H1 (cell line): ENCODE results near the gene ADAM19. TPM values are rescaled to one million over a fixed set of nuclear protein-coding genes. Genes with fewer than 3 reads are reported as not detected.

Source experiments
- CTCF ChIA-PET: fragments of 300-600 bp; sonication (Branson Sonifier 250); formaldehyde crosslinking; loops from one replicate; lab custom pipeline; 2021; ENCODE audit not compliant: partially characterized antibody; lab: Charles Lee
- POLR2A ChIA-PET: fragments of 300-600 bp; sonication (Branson Sonifier 250); formaldehyde crosslinking; loops from one replicate; lab custom pipeline; 2021; ENCODE audit warnings: inconsistent platforms; ENCODE audit not compliant: partially characterized antibody; lab: Charles Lee
- DNase-seq, 2 experiments: peaks; one replicate each; pipeline versions ENCODE4 v3.0.0 to v3.0.0-alpha.2; 2010 to 2022; ENCODE audit warnings: low spot score in 2 of 2, low read depth in 1 of 2, mixed read lengths in 1 of 2
- FAIRE-seq: peaks from 2 replicates; lab custom pipeline; 2011; peaks lifted over from hg19 to GRCh38; lab: Jason Lieb, UNC
- H2AFZ ChIP-seq: 2 replicates; pipeline ENCODE4 v1.8.1; 2012; ENCODE audit warnings: low read length, inconsistent platforms
- H2AK5ac ChIP-seq: 2 replicates; pipeline ENCODE4 v1.6.1; 2013; ENCODE audit warnings: low read depth, low read length
- H2BK120ac ChIP-seq: replicated peaks from 2 replicates; pipeline ENCODE3; 2013; ENCODE audit warnings: low read depth, low read length, inconsistent platforms
- H2BK12ac ChIP-seq: 2 replicates; pipeline ENCODE4 v1.6.1; 2013; ENCODE audit warnings: low read depth, low read length
- H2BK15ac ChIP-seq: 2 replicates; pipeline ENCODE4 v1.6.1; 2013; ENCODE audit warnings: low read length
- H2BK20ac ChIP-seq: 2 replicates; pipeline ENCODE4 v1.6.1; 2013; ENCODE audit warnings: low read length
- H2BK5ac ChIP-seq: 2 replicates; pipeline ENCODE4 v1.6.1; 2013; ENCODE audit warnings: low read depth, low read length
- H3K14ac ChIP-seq: 2 replicates; pipeline ENCODE4 v1.6.1; 2013; ENCODE audit warnings: inconsistent platforms; ENCODE audit not compliant: insufficient read length
- H3K18ac ChIP-seq: 2 replicates; pipeline ENCODE4 v1.6.1; 2013; ENCODE audit warnings: low read length; ENCODE audit errors: extremely low read depth
- H3K23ac ChIP-seq: 2 replicates; pipeline ENCODE4 v1.6.1; 2013; ENCODE audit warnings: inconsistent platforms; ENCODE audit not compliant: insufficient read length
- H3K23me2 ChIP-seq: 2 replicates; pipeline ENCODE4 v1.6.1; 2013; ENCODE audit warnings: low read depth, low read length
- H3K27ac ChIP-seq: 2 replicates; pipeline ENCODE4 v1.6.1; 2011; ENCODE audit warnings: low read depth, low read length, inconsistent platforms
- H3K27me3 ChIP-seq, 4 experiments: replicated peaks in 1 of 4; 1 replicate in 1 of 4; 2 replicates in 3 of 4; pipeline versions ENCODE4 v1.6.1 to v1.8.1; 2011 to 2013; ENCODE audit warnings: low read length in 3 of 4, mild to moderate bottlenecking in 3 of 4, inconsistent platforms in 2 of 4, mixed read lengths in 2 of 4, moderate library complexity in 1 of 4; ENCODE audit not compliant: control insufficient read depth in 3 of 4, insufficient read depth in 3 of 4; ENCODE audit errors: extremely low read depth in 1 of 4
- H3K36me3 ChIP-seq, 4 experiments: 2 replicates each; pipeline versions ENCODE4 v1.6.1 to v1.8.1; 2011 to 2013; ENCODE audit warnings: mild to moderate bottlenecking in 4 of 4, low read length in 3 of 4, moderate library complexity in 2 of 4, control low read depth in 1 of 4, inconsistent platforms in 1 of 4; ENCODE audit not compliant: insufficient read depth in 4 of 4, control insufficient read depth in 2 of 4
- H3K4ac ChIP-seq: replicated peaks from 2 replicates; pipeline ENCODE3; 2013; ENCODE audit warnings: low read length, low read depth, mixed read lengths, inconsistent platforms; ENCODE audit not compliant: insufficient read length
- H3K4me1 ChIP-seq, 4 experiments: replicated peaks in 1 of 4; 1 replicate in 1 of 4; 2 replicates in 3 of 4; pipeline versions ENCODE4 v1.6.1 to v1.8.1; 2011 to 2013; ENCODE audit warnings: low read length in 3 of 4, inconsistent platforms in 2 of 4, mixed read lengths in 1 of 4; ENCODE audit not compliant: insufficient read depth in 4 of 4, control insufficient read depth in 3 of 4
- H3K4me2 ChIP-seq, 2 experiments: 2 replicates each; pipeline versions ENCODE4 v1.6.1 to v1.8.1; 2011 to 2013; ENCODE audit warnings: low read depth in 2 of 2, low read length in 2 of 2, control low read depth in 1 of 2, inconsistent platforms in 1 of 2, mild to moderate bottlenecking in 1 of 2; ENCODE audit not compliant: insufficient read depth in 1 of 2
- H3K4me3 ChIP-seq, 4 experiments: fragments of 200-600, 300-600 bp in 1 of 4; sonication (generic), shearing (Covaris generic), sonication (Bioruptor Twin) in 1 of 4; 2 replicates each; pipeline versions ENCODE4 v1.5.1 to v1.8.1; 2011 to 2016; ENCODE audit warnings: low read length in 4 of 4, low read depth in 3 of 4, control low read depth in 2 of 4, inconsistent platforms in 2 of 4, mild to moderate bottlenecking in 2 of 4, mixed read lengths in 1 of 4, moderate library complexity in 1 of 4; ENCODE audit not compliant: insufficient read depth in 2 of 4; ENCODE audit errors: extremely low read depth in 1 of 4
- H3K56ac ChIP-seq: replicated peaks from 2 replicates; pipeline ENCODE3; 2013; ENCODE audit warnings: low read depth, mild to moderate bottlenecking, mixed read lengths, low read length, inconsistent platforms; ENCODE audit not compliant: insufficient read length
- H3K79me1 ChIP-seq: 2 replicates; pipeline ENCODE4 v1.6.1; 2013; ENCODE audit warnings: low read depth, low read length, control low read depth
- H3K79me2 ChIP-seq, 2 experiments: 2 replicates each; pipeline versions ENCODE4 v1.6.1 to v1.8.1; 2012 to 2013; ENCODE audit warnings: low read length in 2 of 2, mild to moderate bottlenecking in 2 of 2, inconsistent platforms in 1 of 2; ENCODE audit not compliant: insufficient read depth in 2 of 2, control insufficient read depth in 1 of 2
- H3K9ac ChIP-seq, 4 experiments: replicated peaks in 1 of 4; 1 replicate in 1 of 4; 2 replicates in 3 of 4; pipeline versions ENCODE4 v1.6.1 to v1.8.1; 2011 to 2013; ENCODE audit warnings: low read depth in 3 of 4, low read length in 3 of 4, control low read depth in 2 of 4, mild to moderate bottlenecking in 2 of 4, moderate library complexity in 2 of 4, inconsistent platforms in 1 of 4; ENCODE audit errors: extremely low read depth in 1 of 4
- H3K9me3 ChIP-seq, 2 experiments: 2 replicates each; pipeline versions ENCODE4 v1.6.1 to v1.8.1; 2012 to 2013; ENCODE audit warnings: mild to moderate bottlenecking in 2 of 2, moderate library complexity in 2 of 2, control low read depth in 1 of 2, inconsistent platforms in 1 of 2, low read depth in 1 of 2, low read length in 1 of 2, mixed read lengths in 1 of 2; ENCODE audit not compliant: insufficient read depth in 2 of 2
- H4K20me1 ChIP-seq, 2 experiments: replicated peaks in 1 of 2; 2 replicates each; pipeline versions ENCODE3 to v1.8.1; 2011 to 2013; ENCODE audit warnings: inconsistent platforms in 2 of 2, low read length in 2 of 2, mild to moderate bottlenecking in 1 of 2; ENCODE audit not compliant: insufficient read depth in 2 of 2, control insufficient read depth in 1 of 2
- H4K5ac ChIP-seq: 2 replicates; pipeline ENCODE4 v1.6.1; 2013; ENCODE audit warnings: low read length, low read depth, mixed read lengths, inconsistent platforms; ENCODE audit not compliant: insufficient read length
- H4K8ac ChIP-seq: 2 replicates; pipeline ENCODE4 v1.8.0; 2013; ENCODE audit warnings: mild to moderate bottlenecking, moderate library complexity, low read length, inconsistent platforms; ENCODE audit not compliant: insufficient read depth; ENCODE audit errors: extremely low read depth
- H4K91ac ChIP-seq: replicated peaks from 2 replicates; pipeline ENCODE3; 2013; ENCODE audit warnings: low read length, mixed read lengths, inconsistent platforms; ENCODE audit not compliant: insufficient read length
- ASH2L ChIP-seq: fragments of 200-600, 300-600 bp; sonication (generic); IDR thresholded peaks from one replicate; pipeline ENCODE4 v1.7.1; 2017; ENCODE audit warnings: low read length
- CEBPB ChIP-seq: IDR thresholded peaks from 2 replicates; pipeline ENCODE4 v1.6.1; 2012; ENCODE audit warnings: low read depth, low read length
- CHD1 ChIP-seq: IDR thresholded peaks from 2 replicates; pipeline ENCODE4 v1.6.1; 2012; ENCODE audit warnings: low read depth, low read length, improper control_type of control experiment
- CTBP2 ChIP-seq: IDR thresholded peaks from 2 replicates; pipeline ENCODE4 v1.7.0; 2011; ENCODE audit warnings: borderline replicate concordance, mild to moderate bottlenecking, moderate library complexity, mixed read lengths, low read length; ENCODE audit not compliant: insufficient read depth, insufficient read length
- NRF1 ChIP-seq: IDR thresholded peaks from 2 replicates; pipeline ENCODE4 v1.6.1; 2011; ENCODE audit warnings: mild to moderate bottlenecking, low read depth, low read length, improper control_type of control experiment
- PHF8 ChIP-seq: fragments of 200-600 bp; sonication (generic); conservative IDR thresholded peaks from 2 replicates; pipeline ENCODE4 v1.7.1; 2012; ENCODE audit warnings: low read depth, mild to moderate bottlenecking, inconsistent platforms, low read length, moderate library complexity
- POLR2AphosphoS5 ChIP-seq: IDR thresholded peaks from 2 replicates; pipeline ENCODE4 v1.6.1; 2011; ENCODE audit warnings: low read depth, low read length
- POU5F1 ChIP-seq: IDR thresholded peaks from 2 replicates; pipeline ENCODE4 v1.6.1; 2011; ENCODE audit warnings: low read depth, mild to moderate bottlenecking, low read length, moderate library complexity
- RFX5 ChIP-seq: IDR thresholded peaks from 2 replicates; pipeline ENCODE4 v1.6.1; 2011; ENCODE audit warnings: low read depth, low read length, improper control_type of control experiment, borderline replicate concordance
- RXRA ChIP-seq: IDR thresholded peaks from 2 replicates; pipeline ENCODE4 v1.6.1; 2011; ENCODE audit warnings: low read depth, mild to moderate bottlenecking, low read length, moderate library complexity; ENCODE audit not compliant: insufficient read depth
- SIRT6 ChIP-seq: IDR thresholded peaks from one replicate; pipeline ENCODE4 v1.7.1; 2012; ENCODE audit warnings: low read length, inconsistent platforms
- SUZ12 ChIP-seq: fragments of 200-600 bp; sonication (generic); IDR thresholded peaks from 2 replicates; pipeline ENCODE4 v1.6.1; 2012; ENCODE audit warnings: mild to moderate bottlenecking, inconsistent platforms, low read length, moderate library complexity, mixed read lengths
- WGBS, 2 experiments: shearing (Covaris generic) in 1 of 2; methylation state at CpG; one replicate each; pipeline versions ENCODE4 v1.1.6 to v1.1.7; 2013 to 2015; ENCODE audit warnings: low lambda C conversion rate in 2 of 2, mixed read lengths in 2 of 2, inconsistent platforms in 1 of 2, low coverage in 1 of 2, missing lambda C conversion rate in 1 of 2; ENCODE audit not compliant: insufficient replicate concordance in 2 of 2, insufficient coverage in 1 of 2, insufficient read length in 1 of 2; ENCODE audit errors: extremely low coverage in 1 of 2, missing lambda C conversion rate in 1 of 2; 5-methylcytosine and 5-hydroxymethylcytosine counted together
- polyA plus RNA-seq, 7 experiments: library from polyadenylated mRNA; depleted of rRNA in 3 of 7; stranded (reverse) in 5 of 7; unstranded in 2 of 7; fragments of >200 nt in 5 of 7; fragments of 200-250 nt in 2 of 7; gene quantifications; 1 replicate in 5 of 7; 2 replicates in 1 of 7; 4 replicates in 1 of 7; pipeline versions ENCODE4 v1.2.1 to v1.2.3, GENCODE V29; 2011 to 2013; ENCODE audit warnings: missing spikeins in 2 of 7, mixed read lengths in 2 of 7
- total RNA-seq: library from RNA; stranded (reverse); fragmentation: NEBNext Ultra II Directional; extraction: Animal tissue kit (Norgen Biotek cat#: 25700); gene quantifications from 2 replicates; pipeline ENCODE4 v1.2.1, GENCODE V29; 2021
- TF ChIP-seq, protein P1 (sequence below): IDR thresholded peaks from 2 replicates; pipeline ENCODE4 v1.6.1; 2012; ENCODE audit warnings: inconsistent platforms

ADAM19 gene
- total and polyA plus RNA-seq, 2 of the 8 experiments (the other 6 are each of a cell fraction or from before 2014, with no cell fraction given) = 6.5 to 22.7 TPM

DNA sequence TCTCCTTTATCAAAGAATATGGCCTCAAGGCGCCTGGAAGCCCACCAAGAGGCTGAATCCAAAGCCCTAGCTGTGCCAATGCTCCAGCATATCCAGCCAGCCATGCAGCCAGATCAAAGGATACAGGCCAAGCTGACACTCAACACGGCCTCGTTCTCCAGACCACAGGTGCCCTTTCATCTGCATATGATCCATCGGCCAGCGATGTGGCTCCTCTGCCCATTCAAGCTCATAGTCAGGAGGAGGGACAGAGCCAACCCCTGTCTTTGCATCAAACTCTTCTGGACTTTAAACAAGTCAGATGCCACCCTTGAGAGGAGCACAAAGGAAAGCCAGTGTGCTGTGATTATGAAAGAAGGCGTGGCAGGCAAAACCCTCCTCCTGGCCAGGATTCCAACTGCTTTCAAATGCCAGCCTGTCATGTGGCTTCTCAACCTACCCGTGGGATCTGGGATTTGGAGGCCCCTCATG, 42.5 kb downstream of the ADAM19 start:
- TF ChIP-seq POU5F1 = no peak
- TF ChIP-seq ASH2L = no peak
- no peak for TF ChIP-seq CEBPB
- no peak for TF ChIP-seq CTBP2
- no peak for TF ChIP-seq PHF8
- TF ChIP-seq, protein P1, sequence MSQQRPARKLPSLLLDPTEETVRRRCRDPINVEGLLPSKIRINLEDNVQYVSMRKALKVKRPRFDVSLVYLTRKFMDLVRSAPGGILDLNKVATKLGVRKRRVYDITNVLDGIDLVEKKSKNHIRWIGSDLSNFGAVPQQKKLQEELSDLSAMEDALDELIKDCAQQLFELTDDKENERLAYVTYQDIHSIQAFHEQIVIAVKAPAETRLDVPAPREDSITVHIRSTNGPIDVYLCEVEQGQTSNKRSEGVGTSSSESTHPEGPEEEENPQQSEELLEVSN = no peak
- no peak for TF ChIP-seq POLR2AphosphoS5
- no peak for TF ChIP-seq RXRA
- no peak for TF ChIP-seq RFX5
- no peak for TF ChIP-seq NRF1
- TF ChIP-seq CHD1 = no peak
- TF ChIP-seq SUZ12 = no peak
- no peak for TF ChIP-seq SIRT6
- Histone ChIP-seq H3K18ac (no peak overlapping the region), H4K8ac (no peak overlapping the region), H3K27ac (no peak overlapping the region), H3K79me1 (no peaks in the 10 kb centered on the region), H2BK5ac (no peak overlapping the region), H3K4me1 (0 out of 7 replicates have a peak, but pooled peaks cover 0 to 1% (median 0%) of the 10 kb centered on the region in 4 experiments), H2AK5ac (no peak overlapping the region), H4K91ac (no peak overlapping the region), H3K36me3 (no peaks in the 10 kb centered on the region), H4K20me1 (no peaks in the 10 kb centered on the region), H3K23ac (no peak overlapping the region), H3K14ac (no peak overlapping the region), H3K4me2 (no peak overlapping the region), H3K9me3 (no peaks in the 10 kb centered on the region), H2BK12ac (no peak overlapping the region), H2BK15ac (no peak overlapping the region), H3K9ac (no peak overlapping the region), H3K56ac (no peak overlapping the region), H2BK120ac (no peak overlapping the region), H4K5ac (no peak overlapping the region), H3K4ac (no peak overlapping the region), H3K79me2 (no peaks in the 10 kb centered on the region), H2BK20ac (no peak overlapping the region), H3K23me2 (no peaks in the 10 kb centered on the region), H2AFZ (no peak overlapping the region), H3K4me3 (no peak overlapping the region), H3K27me3 (no peaks in the 10 kb centered on the region)
- WGBS, 2 experiments = 94% methylated on average over 7 of the region's 7 CpGs; no CpG with 5 or more reads in 1 of the 2 experiments
- ChIA-PET CTCF (interaction anchor here (1.1 to 1.3 kb wide), 2 partner anchors 8 to 12 kb away, joined by 4 to 5 read pairs; no protein-coding TSS in a partner anchor), POLR2A (no interaction called here)
- DNase-seq (no peak), FAIRE-seq (no peak)
